CD4-positive, alpha-beta T cell treated with Interleukin-21 for 1 hour (primary cell): ENCODE results near the gene ITFG2.

Experiments used
- DNase-seq: peaks from one replicate; pipeline ENCODE4 v3.0.0-alpha.2; 2020

ITFG2 gene

DNA sequence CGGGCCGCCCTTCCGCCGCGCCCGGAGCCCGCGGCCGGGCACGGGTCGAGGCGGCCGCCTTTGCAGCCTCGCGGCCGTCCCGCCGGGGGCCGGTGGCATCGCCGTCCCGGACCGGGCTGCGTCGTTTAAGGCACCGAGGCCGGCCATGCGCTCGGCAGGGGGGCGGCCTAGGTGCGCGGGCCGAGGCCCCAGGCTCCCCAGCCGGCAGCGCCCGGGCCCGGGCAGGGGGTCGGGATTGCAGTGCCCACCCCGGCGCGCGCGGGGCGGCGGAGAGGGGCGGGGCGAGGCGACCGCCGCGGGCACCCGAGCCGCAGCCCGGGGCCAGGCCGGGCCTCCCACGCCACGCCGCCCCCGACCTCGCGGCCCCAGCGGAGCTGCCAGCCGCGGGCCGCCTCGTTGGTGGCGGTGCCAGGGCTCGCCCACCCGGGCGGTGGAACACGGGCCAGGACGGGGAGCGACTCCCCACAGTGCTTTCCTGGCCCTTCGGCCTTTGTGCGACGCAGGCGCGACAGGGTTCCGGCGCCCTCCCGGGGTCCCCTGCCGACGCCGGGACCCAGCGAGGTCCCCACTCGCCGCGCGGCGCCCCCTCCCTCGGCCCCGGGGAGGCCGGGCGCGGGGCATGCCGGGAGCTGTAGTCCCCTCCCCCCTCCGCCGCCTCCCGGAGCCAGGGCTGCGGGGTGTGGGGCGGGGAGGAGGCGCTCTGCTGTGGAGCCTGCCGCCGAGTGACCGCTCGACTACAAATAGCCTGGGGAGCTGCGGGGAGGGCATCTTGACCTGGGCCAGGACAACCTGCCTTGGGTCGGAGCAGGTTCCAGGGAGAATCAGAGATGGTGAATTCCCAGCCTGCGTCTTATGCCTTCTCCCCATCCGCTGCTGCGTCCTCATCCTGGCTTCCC lies 16.9 kb upstream of the ITFG2 start:
- DNase-seq, result peak; percentile 71

DNA sequence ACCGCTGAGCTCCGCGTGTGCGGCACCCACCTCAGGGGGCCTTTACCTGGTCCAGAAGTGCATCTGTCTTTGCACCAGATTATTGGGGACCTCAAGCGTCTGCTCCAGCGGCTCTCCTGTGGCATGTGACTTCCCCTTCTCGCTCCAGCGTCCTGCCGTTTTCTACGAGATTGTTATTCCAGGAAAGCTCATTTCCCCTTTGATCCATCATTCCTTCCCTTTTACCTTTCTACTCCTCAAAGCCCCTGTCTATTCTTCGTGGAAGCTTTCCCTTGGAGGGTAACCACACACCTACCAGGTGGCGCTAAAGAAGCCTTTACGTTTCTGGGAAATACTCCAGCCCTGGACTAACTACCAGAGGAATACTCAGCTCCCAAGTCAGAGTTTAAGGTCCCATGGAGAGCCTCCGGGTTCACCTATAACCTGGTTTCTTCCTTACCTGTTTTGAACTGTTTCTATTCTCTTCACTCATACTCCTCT lies 16.2 kb upstream of the ITFG2 start:
- no peak for DNase-seq

DNA sequence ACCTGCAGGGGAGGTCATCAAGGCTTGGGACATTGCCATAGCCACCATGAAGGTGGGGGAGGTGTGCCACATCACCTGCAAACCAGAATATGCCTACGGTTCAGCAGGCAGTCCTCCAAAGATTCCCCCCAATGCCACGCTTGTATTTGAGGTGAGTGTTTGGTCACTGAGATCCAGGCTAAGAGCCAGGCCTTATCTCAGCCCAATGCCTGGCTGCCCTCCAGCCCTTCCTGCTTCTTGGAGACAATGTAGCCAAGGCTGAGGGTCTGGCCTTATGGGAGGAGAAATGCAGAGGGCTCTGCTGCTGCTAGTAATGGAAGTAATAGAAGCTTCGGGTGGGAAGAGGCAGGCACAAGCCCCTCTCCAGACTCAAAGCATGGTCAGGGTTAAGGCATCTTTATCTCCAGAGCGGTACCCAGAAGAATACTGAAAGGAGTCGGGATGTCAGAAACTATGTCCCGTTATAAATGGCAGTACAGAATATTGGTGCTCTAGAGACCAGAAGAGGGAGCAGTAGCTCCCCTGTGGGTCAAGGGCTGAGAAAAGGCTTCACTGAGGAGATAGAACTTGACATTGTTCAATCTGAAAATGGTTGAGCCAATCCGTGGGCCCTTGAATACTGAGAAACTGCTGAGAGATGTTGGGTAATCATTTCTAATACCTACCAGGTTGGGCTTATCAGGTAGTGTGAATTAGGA lies 14.6 kb upstream of the ITFG2 start:
- no peak for DNase-seq

DNA sequence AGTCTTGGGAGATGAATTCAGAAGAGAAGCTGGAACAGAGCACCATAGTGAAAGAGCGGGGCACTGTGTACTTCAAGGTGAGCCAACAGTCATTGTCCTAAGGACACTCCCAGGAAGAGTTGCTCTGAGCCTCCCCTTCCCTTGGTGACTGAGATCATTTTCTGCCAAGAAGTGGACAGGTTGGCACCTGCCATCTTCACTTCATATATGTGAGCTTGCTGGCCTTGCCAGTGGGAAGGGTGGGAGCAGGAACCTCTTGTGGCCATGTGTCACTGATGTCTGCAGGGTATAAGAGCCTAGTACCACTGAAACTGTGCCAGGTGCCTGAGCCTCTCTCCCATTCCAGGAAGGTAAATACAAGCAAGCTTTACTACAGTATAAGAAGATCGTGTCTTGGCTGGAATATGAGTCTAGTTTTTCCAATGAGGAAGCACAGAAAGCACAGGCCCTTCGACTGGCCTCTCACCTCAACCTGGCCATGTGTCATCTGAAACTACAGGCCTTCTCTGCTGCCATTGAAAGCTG lies 12.4 kb upstream of the ITFG2 start:
- no peak for DNase-seq

DNA sequence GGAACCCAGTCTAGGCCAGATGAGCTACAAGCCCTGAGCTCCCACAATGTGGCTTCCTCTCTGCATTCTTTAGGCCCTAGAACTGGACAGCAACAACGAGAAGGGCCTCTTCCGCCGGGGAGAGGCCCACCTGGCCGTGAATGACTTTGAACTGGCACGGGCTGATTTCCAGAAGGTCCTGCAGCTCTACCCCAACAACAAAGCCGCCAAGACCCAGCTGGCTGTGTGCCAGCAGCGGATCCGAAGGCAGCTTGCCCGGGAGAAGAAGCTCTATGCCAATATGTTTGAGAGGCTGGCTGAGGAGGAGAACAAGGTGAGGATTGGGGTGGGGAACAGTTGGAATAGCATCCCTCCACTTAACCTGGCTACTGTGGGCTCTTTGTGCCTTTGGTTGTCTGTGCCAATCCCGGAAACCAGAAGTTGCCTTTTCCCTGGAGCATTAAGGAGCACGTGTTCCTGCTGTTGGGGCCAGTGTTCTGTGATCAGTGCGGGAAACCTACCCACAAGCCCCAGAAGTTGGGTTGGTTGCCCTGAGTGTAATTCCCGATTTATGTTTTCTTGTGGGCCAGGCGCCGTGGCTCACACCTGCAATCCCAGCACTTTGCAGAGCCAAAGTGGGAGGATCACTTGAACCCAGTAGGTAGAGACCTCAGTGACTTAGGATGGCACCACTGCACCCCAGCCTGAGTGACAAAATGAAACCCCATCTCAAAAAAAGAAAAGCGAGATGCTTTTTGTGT lies 11.3 kb upstream of the ITFG2 start:
- DNase-seq, result no peak

DNA sequence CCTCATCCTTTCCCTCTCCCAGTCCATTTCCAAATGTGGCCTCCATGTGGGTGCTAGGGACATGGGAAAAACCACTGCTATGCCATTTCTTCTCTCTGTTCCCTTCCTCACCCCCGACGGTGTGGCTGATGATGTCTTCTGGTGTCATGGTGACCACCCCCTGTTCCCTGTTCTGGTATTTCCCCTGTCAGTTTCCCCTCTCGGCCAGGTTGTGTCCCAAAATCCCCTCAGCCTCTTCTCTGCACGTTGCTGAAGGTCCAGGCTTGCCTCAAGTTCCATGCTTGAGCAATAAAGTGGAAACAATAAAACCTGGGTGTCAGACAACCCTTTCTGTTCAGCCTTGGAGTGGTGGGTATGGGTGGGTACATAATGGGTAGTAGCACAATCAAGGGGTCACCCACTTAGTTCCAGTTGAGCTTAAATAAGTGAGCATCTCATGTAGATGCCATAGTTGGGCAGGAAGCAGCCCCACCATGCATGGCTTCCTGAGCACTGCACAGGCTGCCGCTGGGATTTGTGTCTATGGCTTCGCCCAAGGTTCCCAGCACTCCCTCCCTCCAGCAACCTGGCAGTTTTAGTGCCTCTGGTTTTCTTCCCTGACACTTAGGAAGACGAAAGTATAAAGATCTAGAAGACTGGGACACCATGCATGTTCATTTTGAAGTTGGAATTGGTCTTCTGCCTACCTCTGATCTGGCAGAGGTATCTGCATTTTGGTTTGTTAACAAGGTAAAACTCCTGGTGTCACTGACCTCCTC lies 8.7 kb upstream of the ITFG2 start:
- DNase-seq, result no peak

DNA sequence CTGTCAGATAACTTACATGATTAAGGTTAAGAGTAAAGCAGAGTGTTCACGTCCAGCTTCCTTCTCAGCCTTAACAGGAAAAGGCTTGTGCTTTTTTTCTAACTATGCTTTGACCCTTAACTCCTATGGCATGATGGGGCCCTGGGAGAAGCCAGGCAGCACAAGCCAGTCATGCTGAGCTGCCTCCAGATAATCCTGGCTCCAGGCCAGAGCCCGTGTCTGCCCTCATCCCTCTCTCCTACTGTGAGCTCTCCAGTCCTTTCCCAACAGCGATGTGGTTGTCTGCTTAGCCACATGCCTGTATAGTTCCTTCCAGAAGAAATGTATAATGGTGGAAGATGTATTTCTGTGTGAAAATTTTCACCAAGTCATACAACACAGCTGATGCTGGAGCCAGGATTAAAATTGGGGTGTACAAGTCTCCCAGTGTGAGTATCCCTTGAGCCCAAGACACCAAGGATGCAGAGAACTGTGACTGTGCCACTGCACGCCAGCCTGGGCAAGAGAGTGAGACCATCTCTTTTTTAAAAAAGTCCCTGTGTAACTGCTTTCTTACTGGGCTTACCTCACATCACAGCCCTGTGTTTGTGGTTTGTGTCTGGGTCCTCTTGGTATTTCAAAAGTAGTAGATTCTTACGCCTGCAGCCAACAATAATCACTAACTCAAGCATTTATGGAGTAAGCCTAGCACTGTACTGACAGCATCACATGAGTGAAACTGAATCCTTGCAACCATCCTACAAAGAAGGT lies 7.9 kb upstream of the ITFG2 start:
- no peak for DNase-seq

DNA sequence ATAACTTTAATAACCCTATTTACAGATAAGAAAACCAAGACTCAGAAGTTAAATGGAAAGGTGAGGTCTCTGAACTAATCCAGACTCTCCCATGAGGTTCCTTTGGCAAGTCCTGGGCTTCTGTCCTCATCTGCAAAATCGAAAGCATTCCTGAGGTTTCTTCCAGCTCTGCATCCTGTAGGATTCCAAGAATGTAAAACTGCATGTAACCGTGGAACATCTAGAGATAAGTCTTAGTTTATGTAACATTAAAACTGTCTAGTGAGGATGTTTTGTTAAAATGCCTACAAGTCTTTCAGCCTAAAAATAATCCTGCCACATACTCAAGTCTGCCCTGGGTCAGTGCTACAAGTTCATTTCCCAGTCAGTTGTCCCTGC lies 7.3 kb upstream of the ITFG2 start:
- no peak for DNase-seq

DNA sequence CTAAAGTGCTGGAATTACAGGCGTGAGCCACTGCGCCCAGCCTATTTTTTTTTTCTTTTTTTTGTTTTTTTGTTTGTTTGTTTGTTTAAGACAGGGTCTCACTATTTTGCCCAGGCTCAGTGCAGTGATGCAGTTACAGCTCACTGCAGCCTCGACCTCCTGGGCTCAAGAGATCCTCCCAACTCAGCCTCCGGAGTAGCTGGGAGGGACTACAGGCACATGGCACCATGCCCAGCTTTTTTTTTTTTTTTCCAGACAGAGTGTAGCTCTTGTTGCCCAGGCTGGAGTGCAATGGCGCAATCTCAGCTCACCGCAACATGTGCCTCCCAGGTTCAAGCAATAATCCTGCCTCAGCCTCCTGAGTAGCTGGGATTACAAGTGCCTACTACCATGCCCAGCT lies 5.8 kb upstream of the ITFG2 start:
- DNase-seq, result no peak

DNA sequence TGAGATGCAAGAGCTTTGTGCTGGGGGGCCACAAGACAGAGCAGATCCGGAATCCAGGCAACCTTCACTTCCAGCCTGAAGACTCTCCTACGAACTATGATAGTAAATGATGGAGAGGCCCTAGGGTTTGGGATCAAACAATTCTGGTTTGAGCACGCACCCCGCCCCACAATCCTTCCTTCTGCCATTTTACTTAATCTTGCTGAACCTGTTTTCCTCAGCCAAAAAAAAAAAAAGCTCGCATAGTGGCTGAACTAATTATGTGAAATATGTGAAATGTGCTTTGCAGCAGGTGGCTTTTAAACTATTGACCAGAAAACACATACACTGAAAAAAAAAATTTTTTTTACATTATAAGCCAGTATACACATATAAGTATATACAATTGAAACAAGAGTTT lies 667 bp upstream of the ITFG2 start:
- no peak for DNase-seq

DNA sequence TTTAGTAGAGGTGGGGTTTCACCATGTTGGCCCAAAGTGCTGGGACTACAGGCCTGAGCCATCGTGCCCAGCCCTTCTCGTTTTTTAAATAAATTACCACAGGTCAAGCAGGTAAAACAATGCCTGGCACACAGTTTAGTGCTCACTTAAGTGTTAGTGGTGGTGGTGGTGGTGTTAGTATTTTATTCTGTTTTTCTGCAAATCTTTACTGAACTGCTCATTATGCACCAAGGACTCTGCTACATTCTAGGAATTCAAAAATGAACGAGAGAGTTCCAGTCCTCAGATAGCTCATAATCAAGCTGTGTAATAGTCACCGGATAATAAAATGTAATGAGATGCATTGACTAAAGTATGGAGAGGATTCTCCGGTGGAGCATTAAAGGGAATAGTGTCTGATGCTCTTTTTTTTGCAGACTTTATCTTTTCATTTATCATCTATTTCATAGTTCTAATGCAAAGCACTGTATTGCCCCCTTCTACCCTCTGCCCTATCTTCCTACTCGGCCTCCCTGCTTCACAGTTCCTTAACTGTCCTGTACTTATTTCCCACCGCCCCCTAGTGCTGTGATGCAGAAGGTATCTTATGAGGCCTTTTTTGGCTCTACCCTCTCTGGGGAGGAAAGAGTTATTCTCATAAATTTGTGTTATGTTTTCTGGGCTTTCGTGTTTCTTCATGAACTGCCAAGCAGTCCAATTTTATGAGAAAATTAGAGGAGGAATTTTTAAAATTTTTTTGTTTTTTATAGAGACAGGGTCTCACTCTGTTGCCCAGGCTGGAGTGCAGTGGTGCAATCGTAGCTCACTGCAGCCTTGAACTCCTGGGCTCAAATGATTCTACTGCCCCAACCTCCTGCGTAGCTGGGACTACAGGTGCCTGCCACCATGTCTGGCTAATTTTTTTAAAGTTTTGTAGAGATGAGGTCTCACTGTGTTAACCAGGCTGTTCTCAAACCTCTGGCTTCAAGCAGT lies 1.0 kb downstream of the ITFG2 start:
- DNase-seq, result peak; percentile 63

DNA sequence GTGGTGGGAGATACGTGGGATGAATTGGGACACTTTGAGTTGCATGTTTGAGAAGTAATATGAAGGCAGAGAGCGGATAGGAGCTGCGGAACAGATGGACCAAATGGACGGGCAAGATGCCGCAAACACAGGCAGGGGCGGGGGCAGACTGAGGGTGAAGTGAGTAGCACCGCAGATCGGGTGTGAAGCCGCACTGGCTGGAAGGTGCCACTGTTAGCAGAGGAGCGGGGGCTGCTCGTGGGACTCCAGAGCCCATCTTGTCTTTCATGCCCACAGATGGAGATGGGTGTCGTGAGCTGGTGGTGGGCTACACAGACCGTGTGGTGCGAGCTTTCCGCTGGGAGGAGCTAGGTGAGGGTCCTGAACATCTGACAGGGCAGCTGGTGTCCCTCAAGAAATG lies 7.3 kb downstream of the ITFG2 start:
- DNase-seq, result no peak

DNA sequence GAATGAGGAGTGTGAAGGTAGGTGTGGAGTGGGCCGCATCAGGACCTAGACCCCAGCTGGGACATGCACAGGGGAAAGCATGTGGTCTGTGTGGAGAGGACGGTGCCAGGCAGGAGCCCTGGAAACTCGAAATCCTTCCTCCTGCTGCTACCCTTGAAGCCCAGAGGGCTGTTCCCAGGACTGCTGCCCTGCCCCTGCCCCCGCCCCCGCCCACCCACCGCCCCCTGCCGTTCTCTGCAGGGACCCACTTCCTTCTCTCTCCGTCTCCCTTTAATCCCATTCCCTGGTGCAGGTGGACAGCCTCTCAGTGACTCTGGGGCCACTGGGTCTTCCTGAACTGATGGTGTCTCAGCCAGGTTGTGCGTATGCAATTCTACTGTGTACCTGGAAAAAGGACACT lies 8.0 kb downstream of the ITFG2 start:
- no peak for DNase-seq

DNA sequence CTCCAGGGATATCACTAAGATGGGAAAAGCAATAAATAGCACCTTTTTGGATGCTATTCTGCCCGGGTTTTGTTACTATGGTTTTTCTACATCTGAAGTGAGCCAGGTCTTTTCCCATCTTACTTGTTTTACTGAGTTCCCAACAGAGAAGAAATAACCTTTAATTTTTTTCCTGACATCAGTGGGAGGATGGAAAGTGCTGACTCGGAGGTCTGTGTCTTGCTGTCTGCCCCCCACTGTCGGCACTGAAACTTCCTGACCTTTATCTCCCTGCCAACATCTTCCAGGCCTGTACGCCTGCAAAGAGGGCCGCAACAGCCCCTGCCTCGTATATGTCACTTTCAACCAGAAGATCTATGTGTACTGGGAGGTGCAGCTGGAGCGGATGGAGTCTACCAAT lies 11.0 kb downstream of the ITFG2 start:
- no peak for DNase-seq

DNA sequence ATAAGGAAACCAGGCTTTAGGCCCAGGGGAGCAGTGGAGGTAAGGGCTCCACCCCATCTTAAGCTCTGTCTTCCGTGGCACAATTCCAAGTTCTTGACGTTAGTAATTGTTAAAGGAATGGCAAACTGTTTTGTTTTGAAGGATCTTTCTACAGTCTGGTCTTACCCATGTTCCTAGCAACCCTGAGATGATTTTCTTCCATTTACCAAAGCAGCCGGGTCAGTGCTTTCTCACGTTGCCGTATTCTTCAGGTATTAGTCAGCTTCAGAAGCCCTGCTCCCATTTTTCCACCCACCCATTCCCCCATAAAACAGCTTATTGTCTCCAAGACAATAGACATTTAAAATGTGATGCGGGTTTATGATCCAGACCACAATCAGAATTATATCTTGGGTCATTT lies 12.1 kb downstream of the ITFG2 start:
- no peak for DNase-seq

DNA sequence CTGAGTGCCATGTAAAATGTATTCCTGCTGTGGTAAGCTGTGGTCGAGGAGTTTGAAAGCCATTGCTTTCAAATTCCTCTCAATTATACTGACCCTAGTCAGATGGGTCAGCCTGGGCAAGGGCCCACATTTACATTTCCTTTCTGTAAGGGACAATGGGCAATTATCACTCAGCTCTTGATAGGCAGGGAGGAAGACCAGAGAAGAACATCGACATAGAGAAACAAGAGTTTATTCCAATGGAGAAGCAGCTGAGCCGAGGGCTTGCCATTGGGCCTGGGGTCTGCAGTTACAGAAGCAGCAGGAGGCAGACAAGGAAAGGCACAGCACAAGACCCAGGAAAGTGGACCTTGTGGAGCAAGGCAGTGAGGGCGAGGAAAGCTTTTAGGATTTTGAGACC lies 12.7 kb downstream of the ITFG2 start:
- DNase-seq, result no peak

DNA sequence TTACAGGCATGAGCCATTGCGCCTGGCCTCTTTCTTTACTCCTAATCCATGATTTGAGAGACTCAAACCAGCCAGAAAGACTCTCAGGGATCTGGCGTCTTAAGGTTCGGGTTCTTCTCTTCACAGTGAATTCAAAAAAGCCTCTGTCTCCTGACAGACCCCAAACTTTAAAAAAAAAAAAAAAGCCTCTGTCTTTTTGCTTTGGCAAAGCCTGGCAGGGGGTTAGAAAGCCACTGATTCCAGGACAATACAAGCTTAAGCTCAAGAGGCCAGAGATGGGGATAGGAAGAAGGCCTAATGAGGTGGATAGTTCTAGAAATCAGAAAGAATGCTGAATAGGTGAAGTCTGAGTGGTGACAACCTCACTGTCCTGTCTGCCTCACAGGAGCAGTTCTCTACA lies 13.6 kb downstream of the ITFG2 start:
- DNase-seq, result no peak

DNA sequence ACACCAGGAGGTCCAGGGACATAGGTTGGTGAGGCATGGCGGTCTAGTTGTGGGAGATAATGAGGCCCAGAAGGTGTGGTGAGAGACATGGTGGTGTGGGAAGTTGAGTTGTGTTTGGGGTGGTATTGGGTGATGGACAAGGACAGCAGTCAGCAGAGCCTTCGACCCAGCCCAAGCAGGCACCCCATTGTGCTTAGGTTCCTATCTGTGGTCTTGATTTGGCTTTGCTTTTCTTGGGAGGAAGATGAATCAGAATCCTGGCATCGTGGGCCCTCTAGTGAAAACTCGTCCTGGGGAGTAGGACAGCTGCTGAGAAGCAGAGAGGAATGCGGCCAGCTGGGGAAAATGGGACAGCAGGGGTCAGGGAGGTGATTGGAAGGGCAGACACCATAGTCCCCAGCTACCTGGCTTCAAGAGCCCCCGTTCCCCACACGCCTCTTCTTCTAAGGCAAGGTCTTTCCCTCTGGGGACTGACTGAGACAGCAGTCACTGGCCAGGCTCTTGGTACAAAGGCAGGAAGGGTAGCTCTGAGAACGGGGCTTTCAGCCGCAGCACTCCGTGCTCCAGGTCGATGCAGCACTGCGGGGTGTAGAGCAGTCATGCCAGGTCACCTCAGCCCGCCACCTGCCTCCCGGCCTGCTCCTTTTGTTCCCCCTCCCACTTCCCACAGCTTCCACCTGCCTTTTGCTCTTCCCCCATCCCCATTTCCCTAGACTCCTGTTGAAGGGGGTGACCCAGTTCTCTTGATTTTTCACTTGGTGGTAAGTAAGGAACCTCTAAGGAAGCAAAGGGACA lies 14.4 kb downstream of the ITFG2 start:
- DNase-seq, result no peak

DNA sequence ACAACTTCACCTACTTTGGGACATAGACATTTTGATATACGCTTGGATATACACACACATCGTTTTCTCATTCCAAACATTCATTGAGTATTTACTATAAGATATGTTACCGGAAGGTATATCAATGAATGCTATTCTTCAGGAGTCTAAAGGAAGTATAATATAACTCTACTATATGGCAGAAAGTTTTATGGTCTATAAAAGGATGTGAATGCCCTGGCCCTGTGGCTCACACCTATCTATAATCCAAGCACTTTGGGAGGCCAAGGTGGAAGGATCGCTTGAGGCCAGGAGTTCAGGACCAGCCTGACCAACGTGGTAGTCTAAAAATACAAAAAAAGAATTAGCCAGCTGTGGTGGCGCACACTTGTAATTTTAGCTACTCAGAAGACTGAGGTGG lies 16.8 kb downstream of the ITFG2 start:
- DNase-seq, result no peak
